DMS153 treated with DMSO at 0.1 percent for 48 hours (cell line): ENCODE results near the gene GOT2.
"Not testable (repeated sequence)": the region's sequence is repeated elsewhere in the genome, so short reads cannot be mapped to it uniquely, and the experiment has no call there.

Experiments
- DNase-seq: peaks from one replicate; lab custom pipeline; 2025; ENCODE audit not compliant: unreplicated experiment; lab: John Stamatoyannopoulos, UW

Gene GOT2

DNA sequence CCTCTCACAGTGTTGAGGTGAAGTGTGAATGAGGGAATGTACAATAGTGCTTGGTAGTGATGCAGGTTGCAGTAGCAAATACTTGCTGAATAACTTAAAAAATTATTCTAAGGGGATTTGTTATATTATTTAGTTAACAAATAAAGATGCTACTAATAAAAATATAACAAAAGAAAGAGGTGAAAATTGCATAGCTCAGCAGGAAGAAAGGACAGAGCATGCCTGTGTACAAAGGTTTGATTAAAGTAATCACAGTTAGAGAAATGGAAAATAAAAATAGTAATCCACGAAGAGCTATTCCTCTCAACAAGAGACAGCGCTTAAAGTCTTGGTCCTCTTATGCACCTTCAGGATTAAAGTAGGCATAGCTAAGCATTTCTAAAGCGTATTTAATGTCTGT, 11.0 kb downstream of the GOT2 start:
- DNase-seq: no peak

DNA sequence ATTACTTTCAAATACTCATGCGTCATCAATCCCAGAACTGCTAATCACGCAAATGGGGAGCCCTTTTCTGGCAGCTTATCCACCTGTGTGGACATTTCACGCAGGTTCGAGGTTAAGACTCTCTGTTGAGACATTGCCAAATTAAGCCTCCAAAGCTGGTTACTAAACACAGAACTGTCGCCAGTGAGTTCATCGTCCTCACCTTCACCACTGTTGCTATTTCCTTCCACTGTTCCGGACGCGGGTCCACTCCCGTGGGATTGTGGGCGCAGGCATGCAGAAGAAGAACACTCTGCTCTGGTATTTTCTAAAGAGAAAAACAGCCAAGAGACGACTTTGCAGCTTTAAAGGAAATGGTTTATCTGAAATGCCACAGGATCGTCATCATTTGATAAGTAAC, 16.1 kb downstream of the GOT2 start:
- no peak for DNase-seq

DNA sequence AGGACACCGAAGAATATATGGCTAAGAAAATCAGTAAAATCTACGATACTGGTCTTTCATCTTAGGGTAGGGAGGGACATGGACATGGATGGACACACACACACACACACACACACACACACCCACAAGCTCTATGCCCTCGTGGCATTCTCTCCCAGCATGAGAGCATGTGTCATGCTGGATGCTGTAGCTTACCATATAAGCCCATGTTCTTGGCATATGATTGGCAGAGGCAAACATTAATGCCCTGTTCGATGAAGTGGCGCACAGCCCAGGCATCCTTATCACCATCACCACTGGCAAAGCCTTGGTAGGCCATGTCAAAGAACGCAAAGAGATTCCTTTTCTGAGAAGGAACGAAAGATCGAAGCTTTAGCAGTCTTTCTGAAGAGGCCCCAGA, 17.6 kb downstream of the GOT2 start:
- no peak for DNase-seq

DNA sequence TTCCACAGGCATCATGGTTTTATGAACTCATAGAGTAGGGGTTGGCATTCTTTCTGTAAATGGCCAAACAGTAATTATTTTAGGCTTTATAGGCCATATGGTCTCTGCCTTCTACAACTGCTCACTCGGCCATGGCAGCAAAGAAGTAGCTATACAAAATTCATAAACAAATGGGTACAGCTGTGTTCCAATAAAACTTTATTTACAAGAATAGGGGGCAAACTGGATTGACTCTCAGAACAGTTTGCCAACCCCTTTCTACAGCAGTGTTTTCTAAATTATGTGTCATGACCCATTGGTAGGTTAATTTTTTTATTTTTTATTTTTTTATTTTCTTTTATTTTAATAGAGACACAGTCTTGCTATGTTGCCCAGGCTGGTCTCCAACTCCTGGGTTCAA, 20.4 kb downstream of the GOT2 start:
- no peak for DNase-seq

DNA sequence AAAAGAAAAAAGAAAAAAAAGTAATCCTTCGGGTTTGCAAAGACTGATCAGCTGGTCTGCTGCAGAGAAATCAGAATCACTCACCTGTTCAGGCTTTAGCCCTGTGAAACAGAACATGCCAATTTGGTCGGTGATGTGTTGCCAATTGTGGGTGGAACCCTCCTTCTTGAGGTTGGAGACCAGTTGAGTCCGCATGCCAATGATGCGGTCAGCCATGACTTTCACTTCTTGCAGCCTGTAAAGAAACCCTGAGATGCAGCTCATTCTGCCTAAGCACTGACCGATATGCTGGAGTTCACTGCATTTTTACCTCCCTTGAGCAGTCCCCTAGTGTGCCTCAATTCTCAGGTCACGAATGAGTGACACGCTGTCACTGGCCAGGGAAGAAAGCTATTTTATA, 24.8 kb downstream of the GOT2 start:
- DNase-seq: no peak

DNA sequence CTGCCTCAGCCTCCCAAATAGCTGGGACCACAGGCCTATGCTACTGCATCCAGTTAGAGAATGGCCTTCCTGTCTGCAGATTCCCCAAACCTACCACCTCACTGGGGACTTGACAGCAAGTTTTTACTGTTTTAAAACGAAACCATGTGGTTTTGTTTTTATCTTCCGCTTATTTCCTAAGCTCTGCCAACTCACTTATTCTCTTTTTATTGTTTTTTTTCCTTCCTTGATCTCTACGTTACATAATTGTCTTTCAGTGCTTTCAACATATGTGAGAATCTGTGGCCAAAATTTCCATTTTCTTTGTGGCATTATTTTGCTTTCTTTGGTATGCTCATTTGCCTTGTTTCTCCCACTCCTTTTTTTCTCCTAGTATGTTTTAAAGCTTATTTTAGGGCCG, 35.0 kb downstream of the GOT2 start:
- DNase-seq: no peak

DNA sequence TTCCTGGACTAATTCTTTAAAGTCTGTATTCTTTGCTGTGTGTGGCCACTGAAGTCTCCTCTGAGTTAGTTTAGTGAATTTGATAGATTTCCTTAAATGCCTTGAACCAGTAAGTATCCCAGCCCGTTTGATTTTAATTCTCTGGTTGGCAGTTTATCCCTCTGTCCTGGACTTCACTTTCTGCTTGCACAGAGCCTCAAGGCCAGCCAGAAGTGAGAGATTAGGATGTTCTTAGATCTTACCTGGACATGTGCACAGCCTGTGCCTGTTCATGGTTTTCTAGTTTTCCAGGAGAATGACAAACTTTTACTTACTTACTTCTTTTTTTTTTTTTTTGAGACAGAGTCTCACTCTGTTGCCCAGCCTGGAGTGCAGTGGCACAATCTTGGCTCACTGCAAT, 38.7 kb downstream of the GOT2 start:
- no peak for DNase-seq

DNA sequence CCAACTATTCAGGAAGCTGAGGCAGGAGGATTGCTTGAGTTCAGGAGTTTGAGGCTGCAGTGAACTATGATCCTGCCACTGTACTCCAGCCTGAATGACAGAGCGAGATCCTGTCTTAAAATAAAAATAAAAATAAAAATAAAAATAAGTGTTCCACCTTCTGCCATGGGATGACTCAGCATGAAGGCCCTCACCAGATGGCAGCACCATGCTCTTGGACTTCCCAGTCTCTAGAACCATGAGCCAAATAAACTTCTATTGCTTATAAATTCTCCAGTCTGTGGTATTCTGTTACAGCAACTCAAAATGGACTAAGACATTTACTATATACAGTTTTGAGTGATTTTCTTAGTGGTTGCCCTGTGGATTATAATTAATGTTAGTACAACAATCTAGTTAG, 41.7 kb downstream of the GOT2 start:
- DNase-seq: no peak

DNA sequence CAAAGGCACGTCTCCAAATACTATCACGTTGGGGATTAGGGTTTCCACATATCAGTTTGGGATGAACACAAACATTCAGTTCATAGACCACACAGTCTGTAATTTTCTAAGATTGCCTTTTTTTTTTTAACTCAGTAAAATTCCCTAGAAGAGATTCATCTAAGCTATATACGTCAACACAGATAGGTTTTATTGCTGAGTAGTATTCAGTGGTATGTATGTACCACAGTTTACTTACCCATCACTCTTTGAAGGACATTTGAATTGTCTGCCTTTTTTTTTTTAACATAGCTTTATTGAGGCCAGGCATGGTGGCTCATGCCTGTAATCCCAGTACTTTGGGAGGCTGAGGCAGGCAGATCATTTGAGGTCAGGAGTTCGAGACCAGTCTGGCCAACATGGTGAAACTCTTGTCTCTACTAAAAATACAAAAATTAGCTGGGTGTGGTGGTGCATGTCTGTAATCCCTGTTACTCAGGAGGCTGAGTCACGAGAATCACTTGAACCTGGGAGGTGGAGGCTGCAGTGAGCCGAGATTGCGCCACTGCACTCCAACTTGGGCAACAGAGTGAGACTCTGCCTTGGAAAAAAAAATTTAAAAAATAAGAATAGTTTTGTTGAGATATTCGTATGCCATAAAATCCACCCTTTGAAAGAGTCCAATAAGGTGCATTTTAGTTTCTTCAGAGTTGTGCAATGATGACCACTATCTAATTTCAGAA, 47.0 kb downstream of the GOT2 start:
- not testable (repeated sequence) for DNase-seq

DNA sequence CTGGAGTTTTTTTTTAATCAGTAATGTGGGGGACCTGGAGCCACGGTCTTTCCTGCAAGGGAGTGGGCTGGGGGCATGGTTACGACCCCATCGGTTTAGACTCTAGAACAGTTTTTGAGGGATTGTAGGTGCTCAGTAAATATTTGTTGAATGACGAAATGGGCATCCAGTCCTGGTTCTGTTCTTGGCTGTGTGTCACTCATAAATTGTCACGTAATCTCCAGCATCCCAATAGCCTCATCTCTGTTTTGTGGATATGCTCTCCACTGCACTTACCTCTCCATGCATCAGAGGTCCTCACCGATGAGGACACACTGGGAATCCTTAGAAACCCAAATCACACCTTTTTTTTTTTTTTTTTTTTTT, 49.0 kb downstream of the GOT2 start:
- no peak for DNase-seq

DNA sequence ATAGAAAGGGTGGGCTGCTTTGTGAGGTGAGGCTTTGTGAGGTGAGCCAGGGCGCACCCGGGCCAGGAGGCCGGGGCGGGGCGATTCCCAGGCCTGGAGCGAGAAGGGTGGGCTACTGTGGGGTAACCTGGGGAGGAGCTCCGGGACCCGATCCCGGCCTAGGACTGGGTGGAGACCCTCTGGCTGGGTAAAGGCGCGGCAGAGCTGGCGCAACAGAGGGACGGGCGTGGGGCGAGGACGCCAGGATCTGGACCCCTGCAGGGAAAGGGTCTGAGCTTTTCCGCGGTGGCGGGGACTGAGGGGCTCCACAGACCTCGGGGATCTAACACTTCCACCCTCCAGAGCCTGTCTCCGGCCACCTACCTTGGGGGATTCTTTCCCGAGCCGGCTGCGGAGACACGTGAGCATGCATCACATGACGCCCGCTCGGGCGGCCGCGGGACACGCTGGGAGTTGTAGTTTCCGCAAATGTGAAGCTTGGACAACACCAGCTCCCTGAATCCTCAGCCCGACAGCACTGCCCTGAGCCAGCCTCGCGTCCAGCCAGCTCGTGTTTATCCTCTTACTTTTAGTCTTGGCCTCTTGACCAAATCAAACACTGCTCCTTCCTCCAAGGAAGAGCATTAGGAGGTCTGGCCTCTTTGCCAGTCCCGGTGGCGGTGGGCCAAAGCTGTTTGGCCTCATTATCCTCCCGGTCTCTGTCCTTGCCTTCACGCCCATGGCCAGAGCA, 49.6 kb downstream of the GOT2 start, which contains the start of gene SLC38A7:
TSS of gene SLC38A7 (minus strand) at position 417 of the 730 bp plus-strand sequence. CDS start 4,644 bp downstream, outside the sequence.
- DNase-seq: peak; percentile 21

DNA sequence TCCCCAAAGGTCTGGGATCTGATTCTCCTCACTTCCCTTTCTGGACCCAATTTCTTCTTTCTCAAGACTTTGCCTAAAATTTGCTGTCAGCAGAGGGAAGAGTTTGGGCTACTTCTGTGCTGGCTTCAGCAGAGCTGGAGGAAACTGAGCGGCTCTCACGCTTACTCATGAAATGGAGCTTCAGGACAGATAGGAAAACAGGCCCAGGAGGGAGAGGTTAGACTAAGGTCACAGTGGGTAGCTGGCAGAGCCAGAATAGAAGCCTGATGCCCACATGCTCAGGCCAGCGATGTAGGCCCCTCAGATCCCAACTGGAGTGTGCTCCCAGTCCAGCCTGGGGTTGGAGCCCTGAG, 50.1 kb downstream of the GOT2 start:
- DNase-seq: no peak

DNA sequence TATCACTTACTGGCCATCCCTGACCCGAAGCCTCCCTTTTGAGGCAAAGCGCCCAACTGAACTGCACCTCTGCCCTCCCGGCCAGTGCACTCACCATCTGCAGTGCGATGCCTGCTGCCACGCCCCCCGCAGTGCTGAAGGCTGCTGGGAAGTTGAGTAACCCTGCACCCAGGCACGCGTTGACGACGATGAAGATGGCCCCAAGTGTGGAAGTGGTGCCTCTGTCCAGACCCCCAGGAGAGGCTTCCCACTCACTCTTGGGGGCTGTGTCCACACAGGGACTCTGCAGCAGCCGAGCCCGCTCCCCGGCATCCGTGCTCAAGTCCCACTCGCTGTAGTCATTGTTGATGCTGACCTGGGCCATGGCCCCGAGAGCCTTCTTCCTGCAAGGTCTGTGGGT, 54.4 kb downstream of the GOT2 start:
- no peak for DNase-seq

DNA sequence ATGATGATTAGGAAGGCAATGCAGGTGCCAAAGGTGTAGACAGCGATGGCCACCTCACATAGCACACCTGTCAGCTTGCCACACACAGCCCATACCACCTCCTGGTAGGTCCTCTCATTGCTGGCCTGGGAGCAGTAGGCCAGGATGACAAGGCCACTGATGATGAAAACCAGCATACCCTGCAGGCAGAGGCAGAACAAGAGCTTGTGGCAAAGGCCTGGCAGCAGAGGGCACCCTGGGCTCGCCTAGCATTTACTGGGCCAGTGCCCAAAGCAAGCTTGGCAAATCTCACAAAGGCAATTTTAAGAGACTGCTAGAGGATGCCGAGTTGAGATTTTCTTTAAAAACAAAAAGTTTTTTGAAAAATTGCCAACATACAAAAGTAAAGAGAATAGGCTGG, 55.4 kb downstream of the GOT2 start:
- no peak for DNase-seq

DNA sequence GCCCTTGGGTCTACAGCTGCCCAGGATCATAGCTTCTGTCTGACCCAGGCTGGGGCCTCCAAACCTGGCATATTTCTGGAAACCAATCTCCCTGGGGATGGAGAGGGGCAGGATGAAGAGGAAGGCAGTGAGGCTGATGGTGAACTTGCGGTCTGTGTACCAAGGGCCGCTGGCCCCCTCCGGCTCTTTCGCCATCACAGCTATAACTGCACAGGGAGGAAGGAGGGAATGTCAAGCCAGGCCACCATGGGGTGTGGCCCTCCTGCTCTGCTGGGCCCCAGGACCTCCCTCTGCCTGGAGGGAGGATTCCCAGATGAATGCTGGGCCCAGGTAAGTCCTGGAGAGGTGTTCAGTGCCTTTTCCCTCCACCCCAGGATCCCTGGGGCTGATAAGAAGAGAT, 55.8 kb downstream of the GOT2 start:
- DNase-seq: no peak

DNA sequence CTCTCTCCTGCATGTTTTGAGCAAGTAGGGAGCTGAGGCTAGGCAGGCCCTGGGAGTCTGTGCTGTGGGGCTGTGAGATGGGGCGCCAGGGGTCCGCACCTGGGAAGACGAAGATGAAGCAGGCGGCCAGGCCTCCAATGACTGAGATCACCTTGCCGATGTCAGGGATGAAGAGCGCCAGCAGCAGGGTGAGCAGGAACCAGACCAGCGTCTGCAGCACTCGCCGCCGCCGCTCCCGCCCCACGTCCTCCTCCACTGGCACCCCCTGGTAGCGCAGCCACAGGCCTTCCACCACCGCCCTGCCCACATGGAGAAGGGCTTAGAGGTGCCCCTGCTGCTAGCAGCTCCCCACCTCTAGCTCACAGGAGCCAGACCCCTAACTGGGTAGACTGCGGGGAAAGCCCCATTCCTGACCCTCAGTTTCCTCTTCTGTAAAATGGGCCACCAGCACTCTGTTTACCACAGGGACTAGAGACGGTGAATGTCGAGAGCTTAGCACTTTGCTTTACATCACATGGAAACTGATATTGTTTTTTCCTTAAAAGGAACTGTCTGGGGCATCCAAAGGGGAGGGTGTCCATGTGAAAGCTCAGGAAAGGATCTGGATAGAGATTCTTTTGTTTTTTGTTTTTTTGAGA, 63.1 kb downstream of the GOT2 start:
- DNase-seq: no peak

DNA sequence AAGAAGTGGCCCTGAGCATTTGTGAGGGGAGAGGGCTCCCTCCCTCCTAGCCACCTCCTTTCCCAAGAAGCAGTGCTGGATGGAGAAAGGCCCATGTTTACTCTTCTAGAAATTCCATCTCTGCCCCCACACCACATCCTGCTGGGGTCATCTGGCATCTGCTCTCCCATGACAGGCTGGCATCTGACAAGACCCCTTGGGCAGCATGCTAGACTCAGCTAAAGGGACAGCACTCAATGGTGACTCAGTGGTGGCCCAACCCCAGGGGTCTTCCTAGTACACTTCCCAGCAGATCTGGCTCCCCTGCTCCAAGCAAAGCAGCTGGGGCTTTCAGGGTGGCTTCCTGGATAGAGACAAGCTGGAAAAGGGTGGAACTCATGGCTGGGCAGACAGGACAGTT, 63.9 kb downstream of the GOT2 start:
- no peak for DNase-seq

DNA sequence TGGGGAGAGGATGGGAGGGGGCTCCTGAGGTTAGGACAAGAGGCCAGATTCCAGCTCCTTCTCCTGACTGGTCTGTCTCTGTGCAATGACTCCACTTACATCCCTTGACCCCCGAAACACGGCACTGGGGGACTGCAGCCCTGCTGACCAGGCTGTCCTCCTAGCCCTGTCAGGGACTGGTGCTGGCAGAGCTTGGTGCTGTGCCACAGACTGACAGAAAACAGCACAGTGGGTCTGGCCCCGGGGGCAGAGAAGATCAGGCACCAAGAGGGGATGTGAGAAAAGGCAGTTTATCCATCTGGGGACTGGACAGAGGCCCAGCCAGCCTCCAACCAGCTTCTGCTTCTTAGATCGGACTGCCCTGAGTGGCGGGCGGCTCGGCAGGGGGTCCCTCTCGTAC, 68.9 kb downstream of the GOT2 start:
- no peak for DNase-seq

DNA sequence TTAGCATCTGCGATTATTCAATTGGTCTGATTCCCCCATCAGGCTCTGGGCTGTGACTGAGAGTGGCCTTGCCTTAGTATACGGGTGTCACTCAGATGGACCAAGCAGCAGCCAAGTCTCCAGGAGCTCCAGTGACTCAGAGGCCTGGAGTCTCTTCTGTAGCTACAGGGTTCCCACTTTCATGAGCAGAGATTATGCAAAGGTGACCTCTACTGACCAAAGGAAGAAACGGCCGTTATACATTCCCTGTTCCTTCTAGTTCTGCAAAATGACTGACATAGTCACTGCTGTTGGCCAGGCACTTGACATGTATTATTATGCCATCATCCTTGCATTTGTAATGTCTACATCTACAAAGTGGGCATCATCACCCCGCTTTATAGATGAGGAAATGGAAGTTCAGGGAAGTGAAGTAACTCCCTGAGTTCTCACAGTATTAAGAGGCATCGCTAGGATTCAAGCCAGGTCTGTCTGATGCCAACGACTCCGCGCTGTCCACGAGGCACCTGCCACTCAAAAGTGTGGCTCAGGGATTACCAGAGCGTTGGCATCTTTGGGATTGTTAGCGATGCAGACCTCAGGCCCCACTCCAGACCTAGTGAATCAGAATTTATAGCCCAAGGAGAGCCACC, 72.8 kb downstream of the GOT2 start:
- peak; percentile 1 for DNase-seq

DNA sequence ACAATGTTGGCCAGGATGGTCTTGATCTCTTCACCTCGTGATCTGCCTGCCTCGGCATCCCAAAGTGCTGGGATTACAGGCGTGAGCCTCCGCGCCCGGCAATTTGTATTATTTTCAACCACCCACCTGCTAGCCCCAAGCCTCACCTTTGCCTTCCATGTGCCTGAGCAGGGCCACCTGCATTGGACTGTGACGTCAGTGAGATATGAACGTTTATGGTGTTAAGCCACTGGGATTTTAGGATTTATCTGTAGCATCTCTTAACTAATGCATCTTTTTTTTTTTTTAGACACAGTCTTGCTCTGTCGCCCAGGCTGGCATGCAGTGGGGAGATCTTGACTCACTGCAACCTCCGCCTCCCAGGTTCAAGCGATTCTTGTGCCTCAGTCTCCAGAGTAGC, 74.2 kb downstream of the GOT2 start:
- not testable (repeated sequence) for DNase-seq

DNA sequence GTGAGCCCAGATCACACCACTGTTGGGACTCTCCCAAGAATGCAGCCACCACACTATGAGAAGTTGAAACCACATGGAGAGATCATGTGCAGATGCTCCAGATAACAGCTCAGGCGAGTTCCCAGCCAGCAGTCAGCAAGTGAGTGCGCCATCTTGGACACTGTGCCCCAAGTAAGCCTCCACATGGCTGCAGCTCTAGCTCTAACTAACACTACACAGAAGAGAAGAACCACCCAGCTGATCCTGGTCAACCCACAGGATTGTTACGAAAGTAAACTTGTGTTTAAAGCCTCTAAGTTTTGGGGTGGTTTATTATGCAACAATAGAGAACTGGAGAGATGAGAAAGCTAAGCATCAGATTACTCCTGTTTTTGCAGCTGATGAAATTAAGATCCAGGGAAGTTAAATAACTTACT, 75.3 kb downstream of the GOT2 start:
- DNase-seq: no peak
